Testis (tissue), 3 donors: ENCODE measurements around the gene MARCHF11. TPM values are rescaled to one million over a fixed set of nuclear protein-coding genes. Genes with fewer than 3 reads are reported as not detected.

Experiments used
- polyA plus RNA-seq: library from polyadenylated mRNA; stranded (reverse); fragments of 350-450 nt; fragmentation: Illumina TruSeq; extraction: RNeasy Lipid Tissue Mini Kit (QIAGEN cat#74804); gene quantifications from one replicate; pipeline ENCODE4 v1.2.3, GENCODE V29; 2014; ENCODE audit warnings: low read depth, low replicate concordance; ENCODE audit not compliant: insufficient read depth
- small RNA-seq, 2 donors: library from RNA; depleted of rRNA; stranded (forward); fragments of <200 nt; gene quantifications; one replicate each; pipeline ENCODE3, GENCODE V24; 2016
- total RNA-seq, 2 donors: library from RNA; depleted of rRNA; stranded (reverse); fragments of >200 nt; gene quantifications; one replicate each; pipeline ENCODE4 v1.2.3, GENCODE V29; 2016

Gene MARCHF11
- total and polyA plus RNA-seq, 3 donors from 2014 or later: 28.7 to 189 (median 40.7) TPM

Small RNA genes lying within 50 kb of the gene (small RNA-seq; reads per million reads assigned to genes)
- gene RNA5SP178: 0 reads per million in 2 donors
